Measurements from ENCODE around the gene BICDL1. TPM values are rescaled to one million over a fixed set of nuclear protein-coding genes. Genes with fewer than 3 reads are reported as not detected.

The BICDL1 gene
- total RNA-seq, 4 donors from 2014 or later: 9.1 to 17.3 (median 12.0) TPM

GRCh38 chr12:120019197-120019596 lies 30.2 kb downstream of the BICDL1 start:
- H3K9me3 ChIP-seq: peaks cover 0 to 3% (median 0%) of the 10 kb centered on the region in 4 donors
- TF ChIP-seq POLR2A (IDR thresholded peaks at IDR 0.05): no peak
- no peak for TF ChIP-seq CTCF (IDR thresholded peaks at IDR 0.05)

GRCh38 chr12:120019938-120020337 lies 30.9 kb downstream of the BICDL1 start:
- no peaks in the 10 kb centered on the region for H3K36me3 ChIP-seq
- H3K4me1 ChIP-seq: no peaks in the 10 kb centered on the region
- H3K4me3 ChIP-seq: no peak overlapping the region
- peaks cover 0 to 5% (median 0%) of the 10 kb centered on the region in 4 donors for H3K9me3 ChIP-seq
- no peaks in the 10 kb centered on the region for H3K27me3 ChIP-seq
- H3K27ac ChIP-seq: no peak overlapping the region
- no peak for TF ChIP-seq CTCF (IDR thresholded peaks at IDR 0.05)
- TF ChIP-seq POLR2A (IDR thresholded peaks at IDR 0.05): no peak
- no peak for DNase-seq

More at GRCh38 chr12:120019197-120019596, 30.2 kb downstream of the BICDL1 start:
- no peak for DNase-seq
- Histone ChIP-seq H3K27ac (no peak overlapping the region), H3K27me3 (no peaks in the 10 kb centered on the region), H3K4me3 (no peak overlapping the region), H3K4me1 (no peaks in the 10 kb centered on the region), H3K36me3 (no peaks in the 10 kb centered on the region)

- H3K4me1 ChIP-seq: no peaks in the 10 kb centered on the region
- H3K4me3 ChIP-seq: no peak overlapping the region
- DNase-seq: no peak
- H3K27ac ChIP-seq: no peak overlapping the region
- H3K9me3 ChIP-seq: peaks cover 0 to 5% (median 0%) of the 10 kb centered on the region in 4 donors
- H3K36me3 ChIP-seq: no peaks in the 10 kb centered on the region
- H3K27me3 ChIP-seq: no peaks in the 10 kb centered on the region
- TF ChIP-seq POLR2A (IDR thresholded peaks at IDR 0.05): no peak
- TF ChIP-seq CTCF (IDR thresholded peaks at IDR 0.05): no peak
Measured at GRCh38 chr12:120024193-120024592, 35.2 kb downstream of the BICDL1 start.

- Histone ChIP-seq H3K4me3 (no peak overlapping the region), H3K27ac (no peak overlapping the region), H3K27me3 (no peaks in the 10 kb centered on the region), H3K9me3 (peaks cover 0 to 5% (median 0%) of the 10 kb centered on the region in 4 donors), H3K4me1 (no peaks in the 10 kb centered on the region), H3K36me3 (no peaks in the 10 kb centered on the region)
- TF ChIP-seq CTCF (IDR thresholded peaks at IDR 0.05) (no peak), POLR2A (IDR thresholded peaks at IDR 0.05) (no peak)
- DNase-seq: no peak
Measured at GRCh38 chr12:120025640-120026039, 36.6 kb downstream of the BICDL1 start.

- H3K9me3 ChIP-seq: no peaks in the 10 kb centered on the region
- H3K4me1 ChIP-seq: no peaks in the 10 kb centered on the region
- H3K36me3 ChIP-seq: no peaks in the 10 kb centered on the region
- H3K4me3 ChIP-seq: no peak overlapping the region
- no peak for DNase-seq
- TF ChIP-seq POLR2A (IDR thresholded peaks at IDR 0.05) (no peak), CTCF (IDR thresholded peaks at IDR 0.05) (no peak)
- no peak overlapping the region for H3K27ac ChIP-seq
- no peaks in the 10 kb centered on the region for H3K27me3 ChIP-seq
Measured at GRCh38 chr12:120032242-120032641, 43.2 kb downstream of the BICDL1 start.

GRCh38 chr12:120037851-120038250 lies 48.8 kb downstream of the BICDL1 start:
- TF ChIP-seq POLR2A (IDR thresholded peaks at IDR 0.05) (no peak), CTCF (IDR thresholded peaks at IDR 0.05) (no peak)
- H3K4me1 ChIP-seq: no peaks in the 10 kb centered on the region
- no peak overlapping the region for H3K27ac ChIP-seq
- no peaks in the 10 kb centered on the region for H3K36me3 ChIP-seq
- no peak overlapping the region for H3K4me3 ChIP-seq
- H3K9me3 ChIP-seq: no peaks in the 10 kb centered on the region
- no peak for DNase-seq
- no peaks in the 10 kb centered on the region for H3K27me3 ChIP-seq
